Panc1 (cell line): ENCODE measurements around the gene KBTBD12.

Experiments
- CTCF ChIP-seq: fragments of 450-650 bp; IDR thresholded peaks from 2 replicates; pipeline ENCODE4 v1.5.1; 2017; ENCODE audit warnings: mild to moderate bottlenecking
- POLR2AphosphoS5 ChIP-seq: IDR thresholded peaks from 2 replicates; pipeline ENCODE4 v1.6.1; 2012; ENCODE audit warnings: mild to moderate bottlenecking, low read depth, low read length, moderate library complexity

GRCh38 chr3:127923611-127924010 is 8.6 kb downstream of the KBTBD12 start:
- TF ChIP-seq CTCF: no peak
- TF ChIP-seq POLR2AphosphoS5: no peak
